ENCODE results near the gene OSBP.

DNA sequence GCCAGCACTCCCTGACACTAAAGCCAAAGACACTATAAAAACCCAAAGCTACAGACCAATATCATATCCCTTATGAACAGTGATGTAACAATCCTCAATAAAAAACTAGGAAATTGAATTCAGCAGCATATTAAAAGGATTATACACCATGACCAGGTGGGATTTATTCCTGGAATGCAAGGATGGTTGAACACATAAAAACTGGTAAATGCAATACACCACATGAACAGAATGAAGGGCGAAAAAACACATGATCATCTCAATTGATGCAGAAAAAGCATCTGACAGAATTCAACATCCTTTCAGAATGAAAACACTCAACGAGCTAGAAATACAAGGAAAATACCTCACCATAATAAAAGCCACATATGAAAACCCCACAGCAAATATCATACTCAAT lies 31.3 kb downstream of the OSBP start:
- no peak for TF ChIP-seq EZH2phosphoT487 (IDR thresholded peaks at IDR 0.05; ENCODE audit: insufficient read depth, low read depth)
- no peak for TF ChIP-seq EZH2 (IDR thresholded peaks at IDR 0.05; ENCODE audit: insufficient read depth, poor library complexity, severe bottlenecking)

Measured in GM23248 (cell line).